Mucosa of descending colon (tissue), 3 donors: ENCODE data around the gene RAMP3. TPM values are rescaled to one million over a fixed set of nuclear protein-coding genes. Genes with fewer than 3 reads are reported as not detected.

Experiments used
- ATAC-seq: fragments of 200-7000 bp; cut with Tn5 transposase; one replicate; pipeline ENCODE4 v1.9.1; 2020; ENCODE audit warnings: mild to moderate bottlenecking, moderate library complexity
- DNase-seq, 3 donors: peaks; one replicate each; pipeline ENCODE4 v3.0.0-alpha.2; 2020
- H3K36me3 ChIP-seq: fragments of 200-600 bp; one replicate; pipeline ENCODE4 v1.8.0; 2021; ENCODE audit warnings: low read depth, mild to moderate bottlenecking
- H3K4me1 ChIP-seq: fragments of 200-600 bp; one replicate; pipeline ENCODE4 v1.8.0; 2021; ENCODE audit warnings: low read depth, mild to moderate bottlenecking
- H3K4me3 ChIP-seq: fragments of 200-600 bp; one replicate; pipeline ENCODE4 v1.8.0; 2021; ENCODE audit warnings: mild to moderate bottlenecking
- H3K9me3 ChIP-seq: fragments of 200-600 bp; one replicate; pipeline ENCODE4 v1.8.0; 2021; ENCODE audit warnings: mild to moderate bottlenecking
- CTCF ChIP-seq: fragments of 200-600 bp; IDR thresholded peaks from one replicate; pipeline ENCODE4 v1.8.0; 2022; ENCODE audit warnings: antibody characterized with exemption, mild to moderate bottlenecking
- intact Hi-C, 2 donors: fragments of 100-400 bp; cut with DNase I in 1 of 2; cut with micrococcal nuclease in 1 of 2; formaldehyde crosslinking; loops; one replicate each; pipeline versions ENCODE4 v1.11.0 to v1.11.1; 2022; cut with DNase I, micrococcal nuclease
- total RNA-seq, 3 donors: library from RNA; stranded (reverse); fragmentation: NEBNext Ultra II Directional in 2 of 3; extraction: Animal tissue kit (Norgen Biotek cat#: 25700) in 2 of 3; gene quantifications; one replicate each; pipeline versions ENCODE4 v1.2.1 to v1.2.4, GENCODE V29; 2021 to 2023
- donor health status: DM: no; HTN: no; CAD: no; lungs with moderate emphysema.
- donor health status: DM: no; HTN: no; CAD: no.
- donor health status: DM: no; HTN: yes; CAD: no.

Gene RAMP3
- total RNA-seq, 3 donors from 2014 or later: 5.4 to 13.5 (median 9.0) TPM

GRCh38 chr7:45230611-45231165, 73.1 kb downstream of the RAMP3 start:
- Histone ChIP-seq H3K9me3 (no peaks in the 10 kb centered on the region), H3K4me1 (no peaks in the 10 kb centered on the region), H3K4me3 (no peak overlapping the region), H3K36me3 (no peaks in the 10 kb centered on the region)
- ATAC-seq (no peak), DNase-seq (no peak)
- TF ChIP-seq CTCF: no peak
- intact Hi-C loops: no loop called here

GRCh38 chr7:45233249-45233775, 75.7 kb downstream of the RAMP3 start:
- intact Hi-C loops: no loop called here
- H3K36me3 ChIP-seq: no peaks in the 10 kb centered on the region
- no peak overlapping the region for H3K4me3 ChIP-seq
- no peak for ATAC-seq
- H3K9me3 ChIP-seq: no peaks in the 10 kb centered on the region
- DNase-seq: no peak
- H3K4me1 ChIP-seq: no peaks in the 10 kb centered on the region
- TF ChIP-seq CTCF: no peak

Other genes starting within 250 kb of the RAMP3 start
- gene MYO1G, start 178.8 kb upstream of the RAMP3 start, total RNA-seq: 1 to 10 TPM; 3.8 to 6.9 (median 3.9) TPM
- 10 to 100 TPM; 33.4 to 43.8 (median 35.8) TPM for gene CCM2, start 157.6 kb upstream of the RAMP3 start, total RNA-seq
- 10 to 100 TPM in 1 of 3 donors, 1 to 10 TPM in 1, under 1 TPM in 1; 0.49 to 14.5 (median 1.2) TPM for gene NACAD, start 68.8 kb upstream of the RAMP3 start, total RNA-seq
- 100 to 1,000 TPM in 1 of 3 donors, 10 to 100 TPM in 2; 84.0 to 122 (median 85.6) TPM for gene TBRG4, start 46.1 kb upstream of the RAMP3 start, total RNA-seq